Endothelial cell of umbilical vein (primary cell): ENCODE results near the gene SCAND1.

Experiments used
- CTCF ChIP-seq, 2 donors: IDR thresholded peaks; 1 replicate in 1 of 2; 2 replicates in 1 of 2; pipeline ENCODE4 v1.5.1; 2011; ENCODE audit warnings: low read length in 2 of 2, mild to moderate bottlenecking in 2 of 2, moderate library complexity in 2 of 2, control low read depth in 1 of 2, inconsistent platforms in 1 of 2, low read depth in 1 of 2; ENCODE audit not compliant: insufficient read depth in 1 of 2; ENCODE audit errors: extremely low read depth in 1 of 2
- EZH2 ChIP-seq: IDR thresholded peaks from 2 replicates; pipeline ENCODE4 v1.6.1; 2012; ENCODE audit warnings: borderline replicate concordance, low read depth, mild to moderate bottlenecking, moderate library complexity, low read length, inconsistent platforms; ENCODE audit not compliant: severe bottlenecking
- MAX ChIP-seq: IDR thresholded peaks from 2 replicates; pipeline ENCODE4 v1.6.1; 2011; ENCODE audit not compliant: insufficient read depth, insufficient read length
- POLR2A ChIP-seq: IDR thresholded peaks from 2 replicates; pipeline ENCODE4 v1.6.1; 2012; ENCODE audit warnings: low read depth, mild to moderate bottlenecking, control low read depth, low read length
- POLR2AphosphoS5 ChIP-seq: IDR thresholded peaks from 2 replicates; pipeline ENCODE4 v1.6.1; 2012; ENCODE audit warnings: low read depth, mild to moderate bottlenecking, control low read depth, low read length, moderate library complexity; ENCODE audit not compliant: insufficient read depth

- TF ChIP-seq CTCF (IDR thresholded peaks at IDR 0.05; ENCODE audit: extremely low read depth in 1 of 2, insufficient read depth in 1 of 2, low read depth in 1 of 2, low read length in 2 of 2): no peak
- no peak for TF ChIP-seq POLR2AphosphoS5
- TF ChIP-seq EZH2: no peak
- TF ChIP-seq POLR2A: no peak
- TF ChIP-seq MAX: no peak
Observed at GRCh38 chr20:36002855-36003254, 48.6 kb upstream of the SCAND1 start.
